Endothelial cell of umbilical vein (primary cell): ENCODE measurements around the gene QRFPR. TPM values are rescaled to one million over a fixed set of nuclear protein-coding genes. Genes with fewer than 3 reads are reported as not detected.

Experiments
- BruUV-seq: library from RNA; stranded (reverse); fragments of 400-500 nt; replicated peaks from 2 replicates; lab custom pipeline; 2021; lab: Mats Ljungman, UMichigan
- CTCF ChIA-PET: fragments of 300-600, 350-600 bp; sonication (Branson Sonifier 250); formaldehyde crosslinking; loops from one replicate; lab custom pipeline; 2021; ENCODE audit warnings: antibody characterized with exemption, inconsistent platforms; lab: Charles Lee
- POLR2A ChIA-PET: fragments of 300-600, 350-600 bp; sonication (Branson Sonifier 250); formaldehyde crosslinking; loops from one replicate; lab custom pipeline; 2021; ENCODE audit warnings: antibody characterized with exemption, inconsistent platforms; lab: Charles Lee
- DNase-seq: peaks from one replicate; pipeline ENCODE4 v3.0.0-alpha.2; 2011; ENCODE audit warnings: low read depth, low spot score
- FAIRE-seq: peaks from 2 replicates; lab custom pipeline; 2011; peaks lifted over from hg19 to GRCh38; lab: Jason Lieb, UNC
- H2AFZ ChIP-seq: 2 replicates; pipeline ENCODE4 v1.6.0; 2012; ENCODE audit warnings: low read depth, low read length, control low read depth, inconsistent platforms
- H3K27ac ChIP-seq: 2 replicates; pipeline ENCODE4 v1.5.1; 2011; ENCODE audit warnings: low read depth, mild to moderate bottlenecking, control low read depth, low read length, moderate library complexity; ENCODE audit not compliant: insufficient read depth
- H3K27me3 ChIP-seq, 2 experiments: 2 replicates each; pipeline versions ENCODE4 v1.6.0 to v1.6.1; 2011; ENCODE audit warnings: low read length in 2 of 2, mixed read lengths in 1 of 2; ENCODE audit not compliant: control insufficient read depth in 2 of 2, insufficient read depth in 2 of 2
- H3K36me3 ChIP-seq, 2 experiments: 2 replicates in 1 of 2; 3 replicates in 1 of 2; pipeline ENCODE4 v1.5.1; 2011; ENCODE audit warnings: low read length in 2 of 2, mild to moderate bottlenecking in 1 of 2, moderate library complexity in 1 of 2; ENCODE audit not compliant: control insufficient read depth in 2 of 2, insufficient read depth in 2 of 2; ENCODE audit errors: extremely low read depth in 1 of 2
- H3K4me1 ChIP-seq: 3 replicates; pipeline ENCODE4 v1.5.1; 2011; ENCODE audit warnings: mild to moderate bottlenecking, low read length; ENCODE audit not compliant: control insufficient read depth, insufficient read depth; ENCODE audit errors: extremely low read depth
- H3K4me2 ChIP-seq: 2 replicates; pipeline ENCODE4 v1.6.1; 2011; ENCODE audit warnings: low read length, control low read depth, mixed read lengths; ENCODE audit not compliant: insufficient read depth
- H3K4me3 ChIP-seq, 3 experiments: fragments of 200-600 bp in 1 of 3; sonication (generic), shearing (Covaris generic) in 1 of 3; replicated peaks in 1 of 3; 2 replicates each; pipeline ENCODE4 v1.5.1; 2011 to 2016; ENCODE audit warnings: control low read depth in 3 of 3, low read length in 3 of 3, mild to moderate bottlenecking in 2 of 3, inconsistent platforms in 1 of 3, low read depth in 1 of 3, moderate library complexity in 1 of 3; ENCODE audit not compliant: insufficient read depth in 1 of 3
- H3K79me2 ChIP-seq: 2 replicates; pipeline ENCODE4 v1.6.0; 2012; ENCODE audit warnings: low read length, inconsistent platforms; ENCODE audit not compliant: control insufficient read depth, insufficient read depth
- H3K9ac ChIP-seq: replicated peaks from 2 replicates; pipeline ENCODE3; 2011; ENCODE audit warnings: low read length, control low read depth; ENCODE audit not compliant: insufficient read depth; ENCODE audit errors: extremely low read depth
- H3K9me1 ChIP-seq: replicated peaks from 3 replicates; pipeline ENCODE4 v1.6.0; 2011; ENCODE audit warnings: mild to moderate bottlenecking, low read length; ENCODE audit not compliant: control insufficient read depth, insufficient read depth; ENCODE audit errors: extremely low read depth
- H3K9me3 ChIP-seq: replicated peaks from 2 replicates; pipeline ENCODE4 v1.5.1; 2012; ENCODE audit warnings: low read length, inconsistent platforms; ENCODE audit not compliant: control insufficient read depth, insufficient read depth
- H4K20me1 ChIP-seq: replicated peaks from 2 replicates; pipeline ENCODE3; 2011; ENCODE audit warnings: mild to moderate bottlenecking, low read length; ENCODE audit not compliant: control insufficient read depth, insufficient read depth; ENCODE audit errors: extremely low read depth
- CTCF ChIP-seq, 2 donors: IDR thresholded peaks; 1 replicate in 1 of 2; 2 replicates in 1 of 2; pipeline ENCODE4 v1.5.1; 2011; ENCODE audit warnings: low read length in 2 of 2, mild to moderate bottlenecking in 2 of 2, moderate library complexity in 2 of 2, control low read depth in 1 of 2, inconsistent platforms in 1 of 2, low read depth in 1 of 2; ENCODE audit not compliant: insufficient read depth in 1 of 2; ENCODE audit errors: extremely low read depth in 1 of 2
- EZH2 ChIP-seq: IDR thresholded peaks from 2 replicates; pipeline ENCODE4 v1.6.1; 2012; ENCODE audit warnings: borderline replicate concordance, low read depth, mild to moderate bottlenecking, moderate library complexity, low read length, inconsistent platforms; ENCODE audit not compliant: severe bottlenecking
- FOS ChIP-seq: IDR thresholded peaks from 2 replicates; pipeline ENCODE4 v1.6.1; 2011; ENCODE audit warnings: mild to moderate bottlenecking, low read length, moderate library complexity, borderline replicate concordance; ENCODE audit not compliant: insufficient read depth
- GATA2 ChIP-seq: IDR thresholded peaks from 2 replicates; pipeline ENCODE4 v1.7.0; 2011; ENCODE audit warnings: low read depth, mild to moderate bottlenecking, moderate library complexity, mixed read lengths, low read length; ENCODE audit not compliant: insufficient read length, insufficient read depth
- JUN ChIP-seq: IDR thresholded peaks from 2 replicates; pipeline ENCODE4 v1.6.1; 2011; ENCODE audit warnings: borderline replicate concordance, low read depth; ENCODE audit not compliant: insufficient read length, insufficient read depth
- MAX ChIP-seq: IDR thresholded peaks from 2 replicates; pipeline ENCODE4 v1.6.1; 2011; ENCODE audit not compliant: insufficient read depth, insufficient read length
- MYC ChIP-seq: IDR thresholded peaks from one replicate; pipeline ENCODE4 v1.6.1; 2011; ENCODE audit warnings: mild to moderate bottlenecking, low read depth, low read length
- POLR2A ChIP-seq: IDR thresholded peaks from 2 replicates; pipeline ENCODE4 v1.6.1; 2012; ENCODE audit warnings: low read depth, mild to moderate bottlenecking, control low read depth, low read length
- POLR2AphosphoS5 ChIP-seq: IDR thresholded peaks from 2 replicates; pipeline ENCODE4 v1.6.1; 2012; ENCODE audit warnings: low read depth, mild to moderate bottlenecking, control low read depth, low read length, moderate library complexity; ENCODE audit not compliant: insufficient read depth
- dilution Hi-C: fragments of 300-500 bp; cut with MboI; formaldehyde crosslinking; loops from one replicate; pipeline ENCODE4 v1.15.0; 2019; ENCODE audit warnings: low sequenced_read_pairs; ENCODE audit not compliant: extremely low pct_ligation_motif_present
- intact Hi-C: fragments of 100-400 bp; cut with micrococcal nuclease; formaldehyde crosslinking; loops from one replicate; pipeline ENCODE4 v1.10.0; 2022
- polyA plus RNA-seq, 4 experiments: library from polyadenylated mRNA; depleted of rRNA in 3 of 4; stranded (reverse) in 3 of 4; unstranded in 1 of 4; fragments of >200 nt; gene quantifications; 2 replicates each; pipeline versions ENCODE4 v1.2.1 to v1.2.3, GENCODE V29; 2011 to 2012; ENCODE audit warnings: missing spikeins in 1 of 4
- total RNA-seq: library from RNA; stranded (reverse); gene quantifications from 2 replicates; pipeline ENCODE4 v1.2.3, GENCODE V29; 2021

QRFPR gene
- total and polyA plus RNA-seq, 2 donors (not counting 3 experiments of a cell fraction or from before 2014, with no cell fraction given): not detected

- Histone ChIP-seq H3K9ac (no peak overlapping the region), H2AFZ (no peak overlapping the region), H3K9me1 (no peaks in the 10 kb centered on the region), H4K20me1 (no peaks in the 10 kb centered on the region), H3K4me3 (no peak overlapping the region), H3K4me2 (no peak overlapping the region), H3K27me3 (no peaks in the 10 kb centered on the region), H3K27ac (no peak overlapping the region), H3K4me1 (no peaks in the 10 kb centered on the region), H3K9me3 (no peaks in the 10 kb centered on the region), H3K36me3 (no peaks in the 10 kb centered on the region), H3K79me2 (no peaks in the 10 kb centered on the region)
- DNase-seq: no peak
- dilution Hi-C loops (no loop called here), intact Hi-C loops (no loop called here)
- ChIA-PET POLR2A (no interaction called here), CTCF (no interaction called here)
- BruUV-seq: no TSS peak
- no peak for FAIRE-seq
- TF ChIP-seq CTCF (IDR thresholded peaks at IDR 0.05; ENCODE audit: extremely low read depth in 1 of 2, insufficient read depth in 1 of 2, low read depth in 1 of 2, low read length in 2 of 2): no peak
- no peak for TF ChIP-seq MYC
- no peak for TF ChIP-seq GATA2
- TF ChIP-seq POLR2AphosphoS5: no peak
- TF ChIP-seq MAX: no peak
- TF ChIP-seq EZH2: no peak
- no peak for TF ChIP-seq FOS
- TF ChIP-seq POLR2A: no peak
- no peak for TF ChIP-seq JUN
These were observed 50.6 kb downstream of the QRFPR start for GRCh38 chr4:121330180-121330665.
